Caco-2 (cell line): ENCODE measurements around the gene PIGP. TPM values are rescaled to one million over a fixed set of nuclear protein-coding genes. Genes with fewer than 3 reads are reported as not detected.
A peak's percentile ranks its signal among the peaks of the same experiment; 100 is the strongest.

Experiments
- BruUV-seq: library from RNA; stranded (reverse); fragments of 400-500 nt; replicated peaks from 2 replicates; lab custom pipeline; 2021; lab: Mats Ljungman, UMichigan
- CTCF ChIA-PET: fragments of 300-600 bp; sonication (Branson Sonifier 250); formaldehyde crosslinking; loops from one replicate; lab custom pipeline; 2022; ENCODE audit warnings: antibody characterized with exemption; lab: Charles Lee
- POLR2A ChIA-PET: fragments of 300-600 bp; sonication (Branson Sonifier 250); formaldehyde crosslinking; loops from one replicate; lab custom pipeline; 2022; ENCODE audit warnings: antibody characterized with exemption; lab: Charles Lee
- DNase-seq, 2 experiments: peaks; one replicate each; pipeline versions ENCODE4 v3.0.0 to v3.0.0-alpha.2; 2020 to 2022
- H3K27me3 ChIP-seq: replicated peaks from 2 replicates; pipeline ENCODE4 v1.6.0; 2011; ENCODE audit warnings: low read length; ENCODE audit not compliant: control insufficient read depth, insufficient read depth
- H3K36me3 ChIP-seq: 2 replicates; pipeline ENCODE4 v1.5.1; 2011; ENCODE audit warnings: low read length; ENCODE audit not compliant: control insufficient read depth, insufficient read depth
- H3K4me1 ChIP-seq: fragments of 250-450 bp; sonication (Bioruptor Pico); 2 replicates; pipeline ENCODE4 v1.5.1; 2020; ENCODE audit warnings: mild to moderate bottlenecking
- H3K4me3 ChIP-seq: 2 replicates; pipeline ENCODE4 v1.5.1; 2011; ENCODE audit warnings: low read depth, mild to moderate bottlenecking, control low read depth, low read length
- H3K9me3 ChIP-seq: fragments of 250-450 bp; sonication (Bioruptor Pico); 2 replicates; pipeline ENCODE4 v1.5.1; 2020; ENCODE audit warnings: mild to moderate bottlenecking, moderate library complexity
- H3K27ac Mint-ChIP-seq: one replicate; pipeline ENCODE4 v1.8.0; 2022; ENCODE audit warnings: mixed read lengths; ENCODE audit not compliant: unreplicated experiment
- H3K27me3 Mint-ChIP-seq: one replicate; pipeline ENCODE4 v1.8.0; 2022; ENCODE audit warnings: mixed read lengths; ENCODE audit not compliant: insufficient read depth, unreplicated experiment
- H3K36me3 Mint-ChIP-seq: one replicate; pipeline ENCODE4 v1.8.0; 2022; ENCODE audit warnings: mild to moderate bottlenecking, mixed read lengths; ENCODE audit not compliant: insufficient read depth, unreplicated experiment
- H3K4me1 Mint-ChIP-seq: one replicate; pipeline ENCODE4 v1.8.0; 2022; ENCODE audit warnings: low read depth, mixed read lengths; ENCODE audit not compliant: unreplicated experiment
- H3K4me3 Mint-ChIP-seq: one replicate; pipeline ENCODE4 v1.8.0; 2022; ENCODE audit warnings: mild to moderate bottlenecking, moderate library complexity, mixed read lengths; ENCODE audit not compliant: unreplicated experiment
- H3K9me3 Mint-ChIP-seq: one replicate; pipeline ENCODE4 v1.8.0; 2022; ENCODE audit warnings: mixed read lengths; ENCODE audit not compliant: unreplicated experiment
- intact Hi-C: fragments of 100-400 bp; cut with micrococcal nuclease; formaldehyde crosslinking; loops from one replicate; pipeline ENCODE4 v1.10.0; 2022; ENCODE audit not compliant: unreplicated experiment
- total RNA-seq: library from RNA; stranded (reverse); gene quantifications from 2 replicates; pipeline ENCODE4 v1.2.3, GENCODE V29; 2022
- TF ChIP-seq, protein P1 (sequence below), 2 experiments: fragments of 200-600 bp in 1 of 2; IDR thresholded peaks; 1 replicate in 1 of 2; 2 replicates in 1 of 2; pipeline versions ENCODE4 v1.5.1 to v1.8.0; 2011 to 2022; ENCODE audit warnings: antibody characterized with exemption in 1 of 2, control low read depth in 1 of 2, inconsistent platforms in 1 of 2, low read depth in 1 of 2, low read length in 1 of 2, mild to moderate bottlenecking in 1 of 2, moderate library complexity in 1 of 2; ENCODE audit not compliant: insufficient read depth in 1 of 2, severe bottlenecking in 1 of 2, unreplicated experiment in 1 of 2

The PIGP gene
- total RNA-seq, 1 experiment from 2014 or later: 23.4 TPM

DNA sequence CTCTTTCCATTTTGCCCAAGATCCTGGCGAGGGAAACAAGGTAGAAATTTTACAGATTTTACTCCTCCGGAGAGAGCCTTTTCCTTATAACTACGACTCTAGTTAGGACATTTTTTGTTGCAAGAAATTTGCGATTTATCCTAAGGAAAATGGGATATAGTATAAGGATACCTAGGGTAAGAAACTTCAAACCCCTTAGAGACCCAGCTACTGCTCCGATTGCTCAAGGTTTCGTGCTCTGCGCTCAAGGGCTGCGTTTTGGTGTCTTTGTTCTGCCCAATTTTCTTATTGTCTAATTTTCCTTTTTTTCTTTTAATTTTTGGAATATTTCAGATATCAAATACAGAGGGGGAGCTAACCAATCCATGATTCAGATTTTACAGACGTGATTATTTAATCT lies 1.7 kb upstream of the PIGP start:
- POLR2A ChIA-PET: no interaction called here
- intact Hi-C loops: loop anchor here (5.0 kb wide), 1 partner anchor 62 kb away; no protein-coding TSS in a partner anchor
- no peaks in the 10 kb centered on the region for H3K36me3 ChIP-seq
- BruUV-seq: no TSS peak
- H3K9me3 Mint-ChIP-seq: no peaks in the 10 kb centered on the region
- H3K27me3 ChIP-seq: no peaks in the 10 kb centered on the region
- DNase-seq: no peak
- H3K4me1 Mint-ChIP-seq: peaks cover 27% of the 10 kb centered on the region
- peak overlapping the region; percentile 98 for H3K4me3 Mint-ChIP-seq
- peaks cover 9% of the 10 kb centered on the region; the same call in 1 of the 2 replicates for H3K4me1 ChIP-seq
- peaks cover 24% of the 10 kb centered on the region for H3K36me3 Mint-ChIP-seq
- no peaks in the 10 kb centered on the region; the same call in 1 of the 2 replicates for H3K9me3 ChIP-seq
- TF ChIP-seq, protein P1, sequence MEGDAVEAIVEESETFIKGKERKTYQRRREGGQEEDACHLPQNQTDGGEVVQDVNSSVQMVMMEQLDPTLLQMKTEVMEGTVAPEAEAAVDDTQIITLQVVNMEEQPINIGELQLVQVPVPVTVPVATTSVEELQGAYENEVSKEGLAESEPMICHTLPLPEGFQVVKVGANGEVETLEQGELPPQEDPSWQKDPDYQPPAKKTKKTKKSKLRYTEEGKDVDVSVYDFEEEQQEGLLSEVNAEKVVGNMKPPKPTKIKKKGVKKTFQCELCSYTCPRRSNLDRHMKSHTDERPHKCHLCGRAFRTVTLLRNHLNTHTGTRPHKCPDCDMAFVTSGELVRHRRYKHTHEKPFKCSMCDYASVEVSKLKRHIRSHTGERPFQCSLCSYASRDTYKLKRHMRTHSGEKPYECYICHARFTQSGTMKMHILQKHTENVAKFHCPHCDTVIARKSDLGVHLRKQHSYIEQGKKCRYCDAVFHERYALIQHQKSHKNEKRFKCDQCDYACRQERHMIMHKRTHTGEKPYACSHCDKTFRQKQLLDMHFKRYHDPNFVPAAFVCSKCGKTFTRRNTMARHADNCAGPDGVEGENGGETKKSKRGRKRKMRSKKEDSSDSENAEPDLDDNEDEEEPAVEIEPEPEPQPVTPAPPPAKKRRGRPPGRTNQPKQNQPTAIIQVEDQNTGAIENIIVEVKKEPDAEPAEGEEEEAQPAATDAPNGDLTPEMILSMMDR (IDR thresholded peaks at IDR 0.05; ENCODE audit: insufficient read depth in 1 of 2, low read depth in 1 of 2, low read length in 1 of 2, severe bottlenecking in 1 of 2, unreplicated experiment in 1 of 2): no peak
- CTCF ChIA-PET: no interaction called here
- H3K4me3 ChIP-seq: peak overlapping the region; percentile 98
- H3K27ac Mint-ChIP-seq: peak overlapping the region; percentile 93
- H3K27me3 Mint-ChIP-seq: no peaks in the 10 kb centered on the region

GRCh38 chr21:37074197-37074510 lies 1.3 kb upstream of the PIGP start:
- intact Hi-C loops: loop anchor here (5.0 kb wide), 1 partner anchor 62 kb away; no protein-coding TSS in a partner anchor
- ChIA-PET CTCF (no interaction called here), POLR2A (no interaction called here)

GRCh38 chr21:37073417-37074196 lies 736 bp upstream of the PIGP start:
- POLR2A ChIA-PET: no interaction called here

More at GRCh38 chr21:37074197-37074510, 1.3 kb upstream of the PIGP start:
- Histone ChIP-seq H3K4me1 (peaks cover 9% of the 10 kb centered on the region; the same call in 1 of the 2 replicates), H3K4me3 (peak overlapping the region; percentile 98), H3K27me3 (no peaks in the 10 kb centered on the region), H3K36me3 (no peaks in the 10 kb centered on the region), H3K9me3 (no peaks in the 10 kb centered on the region; the same call in 1 of the 2 replicates)
- no peaks in the 10 kb centered on the region for H3K9me3 Mint-ChIP-seq
- H3K4me3 Mint-ChIP-seq: peak overlapping the region; percentile 98
- peaks cover 24% of the 10 kb centered on the region for H3K4me1 Mint-ChIP-seq
- TF ChIP-seq, protein P1 (IDR thresholded peaks at IDR 0.05; ENCODE audit: insufficient read depth in 1 of 2, low read depth in 1 of 2, low read length in 1 of 2, severe bottlenecking in 1 of 2, unreplicated experiment in 1 of 2): no peak
- DNase-seq: peak in 1 of 2 experiments; percentile 33
- H3K36me3 Mint-ChIP-seq: peaks cover 24% of the 10 kb centered on the region
- peak overlapping the region; percentile 93 for H3K27ac Mint-ChIP-seq
- no peaks in the 10 kb centered on the region for H3K27me3 Mint-ChIP-seq
- no TSS peak for BruUV-seq

More at GRCh38 chr21:37073417-37074196, 736 bp upstream of the PIGP start:
- Mint-ChIP-seq H3K9me3 (no peaks in the 10 kb centered on the region), H3K36me3 (peaks cover 27% of the 10 kb centered on the region), H3K4me1 (peaks cover 20% of the 10 kb centered on the region), H3K27me3 (no peaks in the 10 kb centered on the region), H3K27ac (peak overlapping the region; percentile 93), H3K4me3 (peak overlapping the region; percentile 98)
- no peaks in the 10 kb centered on the region; the same call in 1 of the 2 replicates for H3K36me3 ChIP-seq
- intact Hi-C loops: loop anchor here (5.0 kb wide), 1 partner anchor 61 kb away; no protein-coding TSS in a partner anchor
- CTCF ChIA-PET: no interaction called here
- peak in 1 of 2 experiments; percentile 40 for DNase-seq
- no peaks in the 10 kb centered on the region for H3K27me3 ChIP-seq
- no peaks in the 10 kb centered on the region; the same call in 1 of the 2 replicates for H3K9me3 ChIP-seq
- H3K4me1 ChIP-seq: peaks cover 9% of the 10 kb centered on the region; the same call in 1 of the 2 replicates
- peak overlapping the region; percentile 98 for H3K4me3 ChIP-seq
- BruUV-seq: no TSS peak
- TF ChIP-seq, protein P1 (IDR thresholded peaks at IDR 0.05; ENCODE audit: insufficient read depth in 1 of 2, low read depth in 1 of 2, low read length in 1 of 2, severe bottlenecking in 1 of 2, unreplicated experiment in 1 of 2): no peak
